Measurements from ENCODE around the gene NDUFA5.
"Not testable (repeated sequence)": the region's sequence is repeated elsewhere in the genome, so short reads cannot be mapped to it uniquely, and the experiment has no call there.

Gene NDUFA5

DNA sequence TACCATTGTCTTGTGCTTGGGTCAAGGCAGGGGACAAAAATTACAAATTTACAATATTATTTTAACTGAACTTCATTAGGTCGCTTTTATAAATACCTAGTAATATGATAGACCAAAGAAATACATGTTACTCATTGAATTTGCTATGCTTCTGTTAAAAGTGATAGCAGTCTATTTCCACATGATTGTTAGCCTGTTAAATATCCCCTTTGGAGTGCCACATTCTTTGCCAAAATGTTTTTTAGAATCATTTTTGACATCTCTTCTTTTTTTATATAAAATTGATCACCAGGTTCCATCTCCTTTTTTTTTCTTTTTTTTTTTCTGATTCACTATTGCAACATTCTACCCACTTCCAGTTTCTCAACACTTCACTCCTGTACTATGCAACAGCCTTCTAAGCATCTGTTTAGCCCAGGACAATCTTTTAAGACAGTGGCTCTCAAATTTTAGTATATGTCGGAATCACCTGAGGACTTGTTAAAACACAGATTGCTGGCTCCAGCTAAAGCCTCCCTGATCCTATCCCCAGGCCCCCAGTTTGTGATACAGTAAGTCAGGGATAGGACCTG is 16.4 kb upstream of the NDUFA5 start:
- no peak for TF ChIP-seq JUND (IDR thresholded peaks at IDR 0.05; ENCODE audit: low read depth)
- in situ Hi-C loops (cut with HindIII; ENCODE audit: low pct_unique_long_range_greater_than_20kb, low sequenced_read_pairs): no loop called here

DNA sequence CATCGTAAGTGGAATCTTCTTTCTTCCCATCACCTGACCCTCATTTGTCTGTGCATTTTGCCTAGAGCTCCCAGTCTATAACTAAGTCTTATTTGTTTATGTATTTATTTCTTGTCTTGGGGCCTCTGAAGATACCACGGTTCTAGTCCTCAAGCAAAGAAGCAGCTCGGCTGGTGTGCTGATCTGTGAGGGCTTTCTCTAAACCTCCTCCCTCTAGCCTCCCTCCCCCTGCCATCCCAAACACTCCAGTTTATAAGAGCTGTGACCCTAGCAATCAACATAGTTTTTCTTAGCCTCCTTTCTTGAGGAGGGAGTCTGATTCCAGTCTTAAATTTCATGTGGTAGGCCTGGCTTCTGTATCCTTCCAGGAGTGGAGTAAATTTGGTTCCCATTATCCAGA is 15.7 kb upstream of the NDUFA5 start:
- DNase-seq (ENCODE audit: low read depth in 1 of 2, low spot score in 1 of 2): no peak
- in situ Hi-C loops (cut with HindIII; ENCODE audit: low pct_unique_long_range_greater_than_20kb, low sequenced_read_pairs): no loop called here

More for the DNA sequence above, 16.4 kb upstream of the NDUFA5 start:
- DNase-seq (ENCODE audit: low read depth in 1 of 2, low spot score in 1 of 2): no peak

DNA sequence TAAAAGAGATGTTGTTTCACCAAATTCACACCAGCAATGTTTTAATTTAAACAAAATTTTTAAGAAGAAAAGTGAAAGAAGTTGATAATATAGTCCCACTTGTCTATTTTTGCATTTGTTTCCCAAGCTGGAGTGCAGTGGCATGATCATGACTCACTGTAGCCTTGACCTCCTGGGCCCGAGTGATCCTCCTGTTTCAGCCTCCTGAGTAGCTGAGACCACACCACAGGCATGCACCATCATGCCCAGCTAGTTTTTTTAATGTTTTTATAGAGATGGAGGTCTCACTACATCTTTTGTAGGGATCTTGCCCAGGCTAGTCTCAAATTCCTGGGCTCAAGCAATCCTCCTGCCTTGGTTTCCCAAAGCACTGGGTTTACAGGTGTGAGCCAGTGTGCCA is 14.1 kb upstream of the NDUFA5 start:
- in situ Hi-C loops (cut with HindIII; ENCODE audit: low pct_unique_long_range_greater_than_20kb, low sequenced_read_pairs): no loop called here
- DNase-seq (ENCODE audit: low read depth in 1 of 2, low spot score in 1 of 2): no peak
- no peak for TF ChIP-seq JUND (IDR thresholded peaks at IDR 0.05; ENCODE audit: low read depth)

More for the DNA sequence above, 15.7 kb upstream of the NDUFA5 start:
- no peak for TF ChIP-seq JUND (IDR thresholded peaks at IDR 0.05; ENCODE audit: low read depth)

- no peak for TF ChIP-seq JUND (IDR thresholded peaks at IDR 0.05; ENCODE audit: low read depth)
- in situ Hi-C loops (cut with HindIII; ENCODE audit: low pct_unique_long_range_greater_than_20kb, low sequenced_read_pairs): no loop called here
- no peak for DNase-seq (ENCODE audit: low read depth in 1 of 2, low spot score in 1 of 2)
Measured at GRCh38 chr7:123571187-123571586, 13.6 kb upstream of the NDUFA5 start.

DNA sequence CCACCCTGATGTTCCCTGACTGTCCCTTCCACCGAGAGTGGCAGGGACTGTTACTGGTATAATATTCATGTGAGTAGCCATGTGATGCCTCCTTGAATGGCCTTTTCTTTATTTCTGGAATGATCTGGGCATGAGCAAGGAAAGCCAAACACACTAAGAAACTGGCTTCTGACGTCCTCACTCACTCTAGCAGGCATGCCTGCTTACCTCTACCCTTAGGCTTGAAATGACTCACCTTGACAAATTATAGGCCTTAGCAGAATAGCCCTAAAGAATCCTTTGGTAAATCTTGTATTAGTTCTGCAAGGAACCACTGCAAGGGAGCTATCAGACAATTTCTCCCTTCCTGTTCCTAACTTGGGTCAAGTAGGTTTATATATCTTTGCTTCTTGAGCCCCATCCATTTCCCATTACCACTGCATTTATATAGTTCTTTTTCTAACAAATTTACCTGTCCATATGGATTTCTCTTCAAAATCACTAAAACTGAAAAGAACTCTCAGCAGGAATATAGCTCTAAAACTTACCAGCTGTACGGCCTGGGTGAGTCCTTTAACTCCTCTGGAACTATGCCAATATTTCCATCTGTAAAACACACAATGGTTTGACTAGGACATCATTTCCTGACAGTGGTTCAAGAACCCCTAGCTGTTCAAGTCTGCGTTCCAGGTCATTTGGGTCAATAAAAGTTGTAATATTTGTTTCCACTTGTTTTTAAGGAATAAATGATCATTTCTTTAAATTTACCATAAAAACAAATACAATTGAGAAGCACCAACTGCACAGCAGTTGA is 13.0 kb upstream of the NDUFA5 start:
- no peak for TF ChIP-seq JUND (IDR thresholded peaks at IDR 0.05; ENCODE audit: low read depth)
- in situ Hi-C loops (cut with HindIII; ENCODE audit: low pct_unique_long_range_greater_than_20kb, low sequenced_read_pairs): no loop called here
- DNase-seq (ENCODE audit: low read depth in 1 of 2, low spot score in 1 of 2): peak in 1 of 2 experiments; percentile 2

DNA sequence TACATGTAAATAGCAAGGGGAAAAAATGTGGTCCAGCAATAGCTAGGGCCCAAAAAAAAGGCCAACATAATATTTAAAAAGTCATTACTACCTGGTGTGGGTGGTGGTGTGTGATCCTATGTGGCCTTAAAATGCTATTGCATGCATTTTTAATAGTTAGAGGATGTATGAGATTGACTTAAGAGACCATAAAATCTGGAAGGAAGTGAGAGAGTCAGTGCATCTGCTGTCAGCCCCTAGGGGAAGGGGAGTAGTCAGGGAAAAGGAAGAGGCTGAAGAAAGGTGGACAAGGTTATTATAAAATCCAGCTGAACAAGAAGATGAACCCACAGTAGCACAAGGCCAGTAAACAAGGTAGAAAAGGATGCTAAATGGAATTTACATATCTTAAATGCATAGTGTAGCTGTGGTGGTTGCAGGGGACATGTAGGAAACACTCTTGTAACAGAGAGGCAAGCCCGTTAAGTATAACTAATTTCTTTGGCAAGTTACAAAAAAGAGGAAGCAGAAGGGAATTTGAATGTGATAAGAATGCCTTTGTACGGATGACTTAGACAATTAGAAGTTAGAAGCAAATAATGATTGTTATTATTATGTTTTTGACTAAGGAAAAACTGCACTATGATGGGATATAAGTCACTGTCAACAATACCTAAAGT is 11.9 kb upstream of the NDUFA5 start:
- in situ Hi-C loops (cut with HindIII; ENCODE audit: low pct_unique_long_range_greater_than_20kb, low sequenced_read_pairs): no loop called here
- no peak for TF ChIP-seq JUND (IDR thresholded peaks at IDR 0.05; ENCODE audit: low read depth)
- no peak for DNase-seq (ENCODE audit: low read depth in 1 of 2, low spot score in 1 of 2)

GRCh38 chr7:123562121-123562520 is 4.5 kb upstream of the NDUFA5 start:
- no peak for DNase-seq (ENCODE audit: low read depth in 1 of 2, low spot score in 1 of 2)
- in situ Hi-C loops (cut with HindIII; ENCODE audit: low pct_unique_long_range_greater_than_20kb, low sequenced_read_pairs): no loop called here
- TF ChIP-seq JUND (IDR thresholded peaks at IDR 0.05; ENCODE audit: low read depth): no peak

GRCh38 chr7:123558289-123558874 is 764 bp upstream of the NDUFA5 start:
- no peak for DNase-seq (ENCODE audit: low read depth in 1 of 2, low spot score in 1 of 2)

DNA sequence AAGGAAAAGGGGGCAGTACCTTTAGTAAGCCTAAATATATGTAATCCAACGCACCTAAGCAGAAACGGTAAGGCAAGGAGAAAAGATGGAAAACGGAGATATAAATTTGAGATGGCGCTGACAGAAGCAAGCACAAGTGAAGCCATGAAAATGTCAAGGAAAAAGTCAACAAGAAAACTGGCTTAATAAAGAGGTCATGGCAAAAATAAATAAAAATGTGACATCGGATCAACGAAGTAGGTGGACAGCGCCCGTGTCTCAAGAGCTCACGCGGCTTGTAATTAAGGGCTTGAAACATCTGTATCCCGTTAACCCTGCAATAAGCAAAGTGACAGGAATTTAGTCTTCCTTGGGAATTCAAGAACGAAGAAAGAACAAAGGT is 611 bp downstream of the NDUFA5 start:
- in situ Hi-C loops (cut with HindIII; ENCODE audit: low pct_unique_long_range_greater_than_20kb, low sequenced_read_pairs): no loop called here
- TF ChIP-seq JUND (IDR thresholded peaks at IDR 0.05; ENCODE audit: low read depth): no peak
- peak in 1 of 2 experiments; percentile 4 for DNase-seq (ENCODE audit: low read depth in 1 of 2, low spot score in 1 of 2)

More at GRCh38 chr7:123558289-123558874, 764 bp upstream of the NDUFA5 start:
- no peak for TF ChIP-seq JUND (IDR thresholded peaks at IDR 0.05; ENCODE audit: low read depth)
- in situ Hi-C loops (cut with HindIII; ENCODE audit: low pct_unique_long_range_greater_than_20kb, low sequenced_read_pairs): no loop called here

GRCh38 chr7:123555484-123555883 is 2.1 kb downstream of the NDUFA5 start:
- in situ Hi-C loops (cut with HindIII; ENCODE audit: low pct_unique_long_range_greater_than_20kb, low sequenced_read_pairs): no loop called here
- TF ChIP-seq JUND (IDR thresholded peaks at IDR 0.05; ENCODE audit: low read depth): no peak
- DNase-seq (ENCODE audit: low read depth in 1 of 2, low spot score in 1 of 2): no peak

- TF ChIP-seq JUND (IDR thresholded peaks at IDR 0.05; ENCODE audit: low read depth): no peak
- in situ Hi-C loops (cut with HindIII; ENCODE audit: low pct_unique_long_range_greater_than_20kb, low sequenced_read_pairs): no loop called here
- no peak for DNase-seq (ENCODE audit: low read depth in 1 of 2, low spot score in 1 of 2)
Measured at GRCh38 chr7:123553159-123553558, 4.5 kb downstream of the NDUFA5 start.

DNA sequence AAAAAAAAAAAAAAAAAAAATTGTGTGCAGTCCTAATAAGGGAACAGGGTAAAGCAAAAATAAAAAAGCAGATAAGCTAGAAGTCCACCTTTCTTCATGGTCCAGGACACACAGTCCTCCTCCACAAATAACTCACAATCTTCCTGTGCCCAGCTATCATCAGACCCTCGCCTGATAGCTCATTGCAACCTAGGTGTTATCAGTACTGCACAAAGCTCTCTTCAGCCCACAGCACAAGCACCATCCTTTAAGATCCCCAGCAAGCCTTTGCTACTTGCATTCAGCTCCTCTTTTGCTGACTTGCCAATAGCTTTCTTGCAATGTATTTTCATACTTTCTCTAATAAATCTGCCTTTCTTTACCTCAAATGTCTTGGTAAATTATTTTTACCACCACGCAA is 5.0 kb downstream of the NDUFA5 start:
- in situ Hi-C loops (cut with HindIII; ENCODE audit: low pct_unique_long_range_greater_than_20kb, low sequenced_read_pairs): no loop called here
- TF ChIP-seq JUND (IDR thresholded peaks at IDR 0.05; ENCODE audit: low read depth): no peak
- DNase-seq (ENCODE audit: low read depth in 1 of 2, low spot score in 1 of 2): no peak

DNA sequence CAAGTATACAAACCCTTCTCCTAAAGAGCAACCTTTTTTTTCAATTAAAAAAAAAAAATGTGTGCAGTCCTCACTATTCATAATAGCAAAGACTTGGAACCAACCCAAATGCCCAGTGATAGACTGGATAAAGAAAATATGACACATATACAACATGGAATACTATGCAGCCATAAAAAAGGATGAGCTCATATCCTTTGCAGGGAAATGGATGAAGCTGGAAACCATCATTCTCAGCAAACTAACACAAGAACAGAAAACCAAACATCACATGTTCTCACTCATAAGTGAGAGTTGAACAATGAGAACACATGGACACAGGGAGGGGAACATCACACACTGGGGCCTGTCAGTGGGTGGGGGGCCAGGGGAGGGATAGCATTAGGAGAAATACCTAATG is 5.5 kb downstream of the NDUFA5 start:
- in situ Hi-C loops (cut with HindIII; ENCODE audit: low pct_unique_long_range_greater_than_20kb, low sequenced_read_pairs); DNase-seq (ENCODE audit: low read depth in 1 of 2, low spot score in 1 of 2): not testable (repeated sequence)
